IPS-20b (cell line): ENCODE data around the gene ZNF804A.
"Not testable (repeated sequence)": the region's sequence is repeated elsewhere in the genome, so short reads cannot be mapped to it uniquely, and the experiment has no call there.

Source experiments
- H3K27ac ChIP-seq: one replicate; pipeline ENCODE4 v1.5.1; 2013; ENCODE audit warnings: low read length
- H3K27me3 ChIP-seq: 2 replicates; pipeline ENCODE4 v1.6.1; 2013; ENCODE audit warnings: mild to moderate bottlenecking, low read length, inconsistent platforms; ENCODE audit not compliant: insufficient read depth
- H3K36me3 ChIP-seq: 2 replicates; pipeline ENCODE4 v1.6.1; 2013; ENCODE audit warnings: low read depth, mild to moderate bottlenecking, inconsistent platforms, low read length, moderate library complexity; ENCODE audit not compliant: insufficient read depth
- H3K4me1 ChIP-seq: 2 replicates; pipeline ENCODE4 v1.6.1; 2013; ENCODE audit warnings: mild to moderate bottlenecking, control low read depth, inconsistent platforms, low read length, moderate library complexity; ENCODE audit not compliant: insufficient read depth
- H3K4me3 ChIP-seq: 2 replicates; pipeline ENCODE4 v1.5.1; 2013; ENCODE audit warnings: mild to moderate bottlenecking, low read length, inconsistent platforms
- H3K9ac ChIP-seq: 2 replicates; pipeline ENCODE4 v1.6.1; 2013; ENCODE audit warnings: low read depth, mild to moderate bottlenecking, inconsistent platforms, low read length, moderate library complexity
- H3K9me3 ChIP-seq: 2 replicates; pipeline ENCODE4 v1.6.1; 2013; ENCODE audit warnings: mild to moderate bottlenecking, low read depth, low read length, inconsistent platforms; ENCODE audit not compliant: insufficient read depth

Gene ZNF804A

DNA sequence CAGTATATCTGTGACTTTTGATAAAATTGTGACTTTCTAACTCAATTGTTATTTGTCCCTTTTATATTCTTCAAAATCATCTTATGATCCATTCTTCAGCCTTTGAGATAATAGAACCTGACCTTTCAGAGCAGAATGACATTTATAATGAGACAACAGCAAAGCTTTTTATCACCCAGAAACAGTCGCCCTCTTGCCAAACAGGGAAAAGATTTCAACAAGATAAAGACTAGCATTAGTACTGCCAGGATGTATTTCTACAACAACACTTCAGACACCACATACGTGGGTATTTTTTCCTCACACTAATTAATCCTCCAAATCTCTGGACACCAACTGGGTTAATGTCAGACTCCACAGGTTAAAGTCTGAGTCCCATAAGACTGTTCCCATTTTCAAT lies 249.0 kb downstream of the ZNF804A start:
- H3K27me3 ChIP-seq: no peaks in the 10 kb centered on the region
- no peak overlapping the region for H3K4me3 ChIP-seq
- peaks cover 6% of the 10 kb centered on the region for H3K4me1 ChIP-seq
- no peaks in the 10 kb centered on the region for H3K36me3 ChIP-seq
- H3K9me3 ChIP-seq: no peaks in the 10 kb centered on the region
- H3K27ac ChIP-seq: no peak overlapping the region
- no peak overlapping the region for H3K9ac ChIP-seq

DNA sequence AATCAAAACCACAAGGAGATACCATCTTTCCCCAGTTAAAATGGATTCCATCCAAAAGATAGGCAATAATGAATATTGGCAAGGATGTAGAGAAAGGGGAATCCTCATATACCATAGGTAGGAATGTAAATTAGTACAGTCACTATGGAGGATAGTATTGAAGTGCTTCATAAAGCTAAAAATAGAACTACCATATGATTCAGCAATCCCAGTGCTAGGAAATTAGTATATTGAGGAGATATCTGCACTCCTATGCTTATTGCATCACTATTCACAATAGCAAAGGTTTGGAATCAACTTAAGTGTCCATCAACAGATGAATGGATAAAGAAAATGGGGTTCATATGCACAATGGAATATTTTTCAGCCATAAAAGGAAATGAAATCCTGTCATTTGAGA lies 251.2 kb downstream of the ZNF804A start:
- Histone ChIP-seq H3K9ac (no peak overlapping the region), H3K27ac (no peak overlapping the region), H3K4me1 (peaks cover 6% of the 10 kb centered on the region), H3K27me3 (no peaks in the 10 kb centered on the region), H3K36me3 (no peaks in the 10 kb centered on the region), H3K4me3 (no peak overlapping the region), H3K9me3 (no peaks in the 10 kb centered on the region)

DNA sequence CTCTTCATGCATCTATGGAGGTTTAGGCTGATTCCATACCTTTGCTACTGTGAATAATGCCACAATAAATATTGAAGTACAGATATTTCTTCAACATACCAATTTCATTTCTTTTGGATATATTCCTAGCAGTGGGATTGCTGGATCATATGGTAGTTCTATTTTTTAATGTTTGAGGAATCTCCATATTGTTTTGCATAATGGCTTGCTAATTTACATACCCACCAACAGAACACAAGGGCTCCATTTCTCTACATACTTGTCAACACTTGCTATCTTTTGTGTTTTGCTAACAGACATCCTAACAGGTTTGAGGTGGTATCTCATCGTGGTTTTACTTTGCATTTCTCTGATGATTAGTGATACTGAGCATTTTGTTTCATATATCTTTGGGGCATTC lies 253.2 kb downstream of the ZNF804A start:
- Histone ChIP-seq H3K36me3 (no peaks in the 10 kb centered on the region), H3K27ac (no peak overlapping the region), H3K27me3 (no peaks in the 10 kb centered on the region), H3K9me3 (no peaks in the 10 kb centered on the region), H3K4me1 (peaks cover 6% of the 10 kb centered on the region), H3K9ac (no peak overlapping the region), H3K4me3 (no peak overlapping the region)

DNA sequence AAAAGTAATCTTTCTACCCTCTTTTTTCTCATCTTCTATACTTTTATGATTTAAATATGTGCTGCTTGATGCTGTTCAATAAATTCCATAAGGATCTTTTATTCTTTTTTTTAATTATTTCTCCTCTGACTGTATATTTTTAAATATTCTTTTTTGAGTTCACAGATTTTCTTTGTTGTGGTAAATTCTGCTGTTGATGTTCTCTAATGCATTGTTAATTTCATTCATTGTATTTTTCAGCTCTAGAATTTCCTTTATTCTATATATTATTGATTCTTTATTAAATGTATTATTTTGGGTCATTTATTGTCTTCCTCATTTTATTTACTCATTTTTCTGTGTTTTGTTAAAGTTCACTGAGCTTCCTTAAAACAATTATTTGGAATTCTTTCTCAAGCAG lies 260.9 kb downstream of the ZNF804A start:
- Histone ChIP-seq H3K9ac (no peak overlapping the region), H3K27me3 (no peaks in the 10 kb centered on the region), H3K36me3 (no peaks in the 10 kb centered on the region), H3K4me1 (no peaks in the 10 kb centered on the region), H3K4me3 (no peak overlapping the region), H3K27ac (no peak overlapping the region), H3K9me3 (peaks cover 6% of the 10 kb centered on the region; the same call in 1 of the 2 replicates)

DNA sequence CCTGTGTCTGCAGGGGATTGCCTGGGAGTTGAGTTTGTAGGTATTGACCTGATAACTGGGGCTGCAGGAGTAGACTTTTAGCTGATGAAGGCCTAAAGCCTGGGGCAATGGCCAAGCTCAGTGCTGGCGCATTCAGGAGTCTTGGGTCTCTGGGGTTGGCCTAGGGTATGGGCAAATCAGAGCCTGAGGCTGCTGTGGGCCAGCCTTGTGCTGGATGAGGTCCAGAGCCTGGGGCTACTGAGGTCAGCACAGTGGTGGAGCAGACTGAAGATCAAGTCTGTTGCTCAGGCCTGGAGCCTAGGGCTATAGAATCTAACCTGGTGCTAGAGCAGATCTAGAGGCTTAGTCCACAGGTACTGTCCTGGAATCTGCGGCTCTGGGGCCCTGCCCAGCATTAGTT lies 262.4 kb downstream of the ZNF804A start:
- Histone ChIP-seq H3K4me1 (no peaks in the 10 kb centered on the region), H3K4me3 (no peak overlapping the region), H3K27me3 (no peaks in the 10 kb centered on the region), H3K9me3 (peaks cover 6% of the 10 kb centered on the region; the same call in 1 of the 2 replicates), H3K9ac (no peak overlapping the region), H3K36me3 (no peaks in the 10 kb centered on the region), H3K27ac (no peak overlapping the region)

DNA sequence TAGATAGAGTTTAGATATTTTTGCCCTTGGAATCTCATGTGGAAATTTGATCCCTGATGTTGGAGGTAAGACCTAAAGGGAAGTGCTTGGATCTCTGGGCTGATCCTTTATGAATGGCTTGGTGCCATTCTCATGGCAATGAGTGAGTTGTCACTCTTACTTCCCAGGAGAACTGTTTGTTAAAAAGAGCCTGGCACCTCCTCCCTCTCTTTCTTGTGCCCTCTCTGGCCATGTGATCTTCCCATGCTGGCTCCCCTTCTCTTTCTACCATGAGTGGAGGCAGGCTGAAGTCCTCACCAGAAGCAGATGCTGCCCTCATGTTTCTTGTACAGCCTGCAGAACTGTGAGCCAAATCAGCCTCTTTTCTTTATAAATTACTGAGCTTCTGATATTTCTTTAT lies 276.9 kb downstream of the ZNF804A start:
- H3K36me3 ChIP-seq: no peaks in the 10 kb centered on the region
- no peaks in the 10 kb centered on the region; the same call in 1 of the 2 replicates for H3K4me1 ChIP-seq
- H3K27me3 ChIP-seq: no peaks in the 10 kb centered on the region
- H3K9ac ChIP-seq: no peak overlapping the region
- no peak overlapping the region for H3K27ac ChIP-seq
- H3K9me3 ChIP-seq: no peaks in the 10 kb centered on the region
- H3K4me3 ChIP-seq: no peak overlapping the region

DNA sequence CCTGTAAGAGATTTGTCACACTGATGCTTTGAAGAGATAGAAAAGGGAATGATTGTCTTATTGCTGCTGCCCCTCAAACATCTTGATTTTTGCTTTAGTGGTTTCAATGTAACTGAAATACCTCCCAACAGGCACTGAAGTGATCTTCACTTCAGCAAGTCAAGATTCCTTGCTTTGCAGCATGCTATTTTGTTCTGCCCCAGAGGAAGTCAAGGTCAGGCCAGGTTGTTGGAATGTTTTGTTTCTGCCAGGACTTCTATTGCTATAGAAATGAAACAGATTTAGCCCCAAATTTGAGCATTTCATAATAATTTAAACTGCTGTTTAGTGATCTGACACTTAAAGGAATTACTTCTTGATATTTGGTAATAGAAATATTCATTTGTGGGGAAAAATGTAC lies 277.6 kb downstream of the ZNF804A start:
- no peak overlapping the region for H3K9ac ChIP-seq
- no peaks in the 10 kb centered on the region; the same call in 1 of the 2 replicates for H3K4me1 ChIP-seq
- no peaks in the 10 kb centered on the region for H3K27me3 ChIP-seq
- H3K36me3 ChIP-seq: no peaks in the 10 kb centered on the region
- no peaks in the 10 kb centered on the region for H3K9me3 ChIP-seq
- H3K4me3 ChIP-seq: no peak overlapping the region
- H3K27ac ChIP-seq: no peak overlapping the region

DNA sequence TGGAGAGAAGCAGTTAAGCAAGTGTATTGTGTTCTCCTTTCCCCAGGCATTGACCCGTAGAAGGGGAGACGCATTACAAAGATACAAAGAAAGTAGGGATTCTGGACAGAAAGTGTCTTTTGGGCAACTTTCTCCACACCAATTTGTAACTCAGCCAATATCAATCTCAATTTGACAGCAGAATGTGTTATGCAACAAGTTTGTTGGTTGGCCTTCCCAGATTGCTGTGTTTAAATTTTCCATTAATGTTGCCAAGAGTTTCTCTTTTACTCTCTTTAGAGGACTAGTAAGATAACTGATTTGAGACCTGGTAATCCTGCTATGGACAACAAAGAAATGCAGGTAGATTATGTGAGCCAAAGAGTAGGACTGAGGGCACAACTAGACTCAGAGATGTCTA lies 279.6 kb downstream of the ZNF804A start:
- no peaks in the 10 kb centered on the region for H3K36me3 ChIP-seq
- H3K27me3 ChIP-seq: no peaks in the 10 kb centered on the region
- no peaks in the 10 kb centered on the region; the same call in 1 of the 2 replicates for H3K4me1 ChIP-seq
- no peak overlapping the region for H3K9ac ChIP-seq
- H3K27ac ChIP-seq: no peak overlapping the region
- no peak overlapping the region for H3K4me3 ChIP-seq
- no peaks in the 10 kb centered on the region for H3K9me3 ChIP-seq

DNA sequence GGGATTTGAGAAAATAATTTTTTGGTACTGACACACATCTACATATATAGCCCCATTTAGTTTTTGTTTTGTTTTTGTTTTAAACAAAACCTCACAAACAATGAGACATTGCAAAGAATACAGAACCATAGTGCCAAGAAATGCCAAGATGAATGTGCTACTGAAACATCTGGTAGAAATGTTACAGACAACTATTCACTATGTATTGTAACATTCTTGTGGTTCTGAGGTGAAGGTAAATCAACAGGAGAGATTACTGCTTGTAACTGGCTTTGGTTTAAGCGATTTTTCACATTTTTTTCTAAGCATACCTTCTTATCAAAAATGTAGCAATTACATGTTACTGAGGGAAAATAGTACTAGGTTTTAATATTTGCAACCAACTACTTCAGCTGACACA lies 281.3 kb downstream of the ZNF804A start:
- no peaks in the 10 kb centered on the region for H3K9me3 ChIP-seq
- no peaks in the 10 kb centered on the region; the same call in 1 of the 2 replicates for H3K4me1 ChIP-seq
- no peaks in the 10 kb centered on the region for H3K27me3 ChIP-seq
- H3K27ac ChIP-seq: no peak overlapping the region
- no peak overlapping the region for H3K4me3 ChIP-seq
- H3K36me3 ChIP-seq: no peaks in the 10 kb centered on the region
- H3K9ac ChIP-seq: no peak overlapping the region

DNA sequence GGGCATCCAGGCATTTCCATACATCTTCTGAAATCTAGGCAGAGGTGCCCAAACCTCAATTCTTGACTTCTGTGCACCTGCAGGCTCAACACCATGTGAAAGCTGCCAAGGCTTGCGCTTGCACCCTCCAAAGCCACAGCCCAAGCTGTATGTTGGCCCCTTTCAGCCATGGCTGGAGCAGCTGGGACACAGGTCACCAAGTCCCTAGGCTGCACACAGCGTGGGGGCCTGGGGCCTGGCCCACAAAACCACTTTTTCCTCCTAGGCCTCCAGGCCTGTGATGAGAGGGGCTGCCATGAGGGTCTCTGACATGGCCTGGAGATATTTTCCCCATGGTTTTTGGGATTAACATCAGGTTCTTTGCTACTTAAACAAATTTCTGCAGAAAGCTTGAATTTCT lies 288.3 kb downstream of the ZNF804A start:
- not testable (repeated sequence) for H3K36me3 ChIP-seq, H3K27ac ChIP-seq, H3K4me1 ChIP-seq, H3K9me3 ChIP-seq, H3K9ac ChIP-seq, H3K4me3 ChIP-seq, H3K27me3 ChIP-seq

DNA sequence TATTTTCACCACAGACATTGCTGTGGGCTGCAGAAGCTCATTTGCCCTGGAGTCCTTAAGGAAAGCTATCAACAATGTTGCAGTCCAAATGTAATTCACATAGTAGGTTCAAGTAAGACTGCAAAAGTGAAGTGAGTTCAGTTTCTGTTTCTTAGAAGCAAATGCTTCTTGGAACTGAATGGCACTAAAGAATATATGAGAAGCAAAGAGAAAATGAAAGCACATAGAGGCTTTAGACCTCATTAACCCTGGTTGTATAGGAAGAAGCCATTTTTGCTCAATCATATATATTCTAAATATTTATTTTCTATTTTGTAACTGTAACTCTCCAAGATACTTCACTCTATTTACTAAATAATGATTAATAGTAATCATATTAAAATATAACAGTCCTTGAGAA lies 292.0 kb downstream of the ZNF804A start:
- Histone ChIP-seq H3K9ac (no peak overlapping the region), H3K27ac (no peak overlapping the region), H3K4me3 (no peak overlapping the region), H3K36me3 (no peaks in the 10 kb centered on the region), H3K27me3 (no peaks in the 10 kb centered on the region), H3K9me3 (peaks cover 8% of the 10 kb centered on the region), H3K4me1 (no peaks in the 10 kb centered on the region)

DNA sequence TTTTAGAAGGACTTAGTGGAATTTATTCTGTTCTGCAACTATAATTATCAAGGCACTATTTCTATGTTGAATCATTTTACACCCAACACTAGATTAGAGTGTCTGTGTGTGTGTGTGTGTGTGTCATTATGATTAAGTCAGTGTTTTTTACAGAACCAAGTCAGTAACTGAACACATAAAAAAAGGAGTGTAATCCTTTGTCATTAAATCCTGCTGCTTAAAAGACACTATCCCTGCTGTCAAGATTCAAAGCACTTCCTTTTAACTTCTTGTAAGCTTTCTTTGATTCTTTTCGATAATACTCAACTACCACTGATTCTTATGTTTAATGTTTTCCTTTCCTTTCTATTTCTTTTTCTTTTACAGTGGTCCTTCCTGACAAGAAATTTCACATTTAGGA lies 306.7 kb downstream of the ZNF804A start:
- Histone ChIP-seq H3K36me3 (no peaks in the 10 kb centered on the region), H3K9ac (no peak overlapping the region), H3K4me1 (peaks cover 12% of the 10 kb centered on the region), H3K9me3 (no peaks in the 10 kb centered on the region), H3K27ac (no peak overlapping the region), H3K27me3 (no peaks in the 10 kb centered on the region), H3K4me3 (no peak overlapping the region)

DNA sequence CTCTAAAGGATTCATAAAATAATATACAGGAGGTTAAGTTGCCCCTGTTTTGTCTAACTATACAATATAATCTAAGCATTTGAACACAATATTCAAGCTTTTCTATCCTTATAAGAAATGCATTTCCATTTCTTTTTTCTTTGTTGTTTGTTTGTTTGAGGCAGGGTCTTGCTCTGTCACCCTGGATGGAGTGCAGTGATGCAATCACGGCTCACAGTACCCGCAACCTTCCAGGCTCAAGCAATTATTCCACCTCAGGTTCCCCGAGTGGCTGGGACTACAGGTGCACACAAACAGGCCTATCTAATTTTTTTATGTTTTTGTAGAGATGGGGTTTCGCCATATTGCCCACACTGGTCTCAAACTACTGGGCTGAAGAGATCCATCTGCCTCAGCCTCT lies 307.8 kb downstream of the ZNF804A start:
- Histone ChIP-seq H3K9ac (no peak overlapping the region), H3K4me3 (no peak overlapping the region), H3K27me3 (no peaks in the 10 kb centered on the region)

More for the DNA sequence above, 307.8 kb downstream of the ZNF804A start:
- Histone ChIP-seq H3K36me3 (no peaks in the 10 kb centered on the region), H3K4me1 (peaks cover 12% of the 10 kb centered on the region), H3K9me3 (peaks cover 4% of the 10 kb centered on the region; the same call in 1 of the 2 replicates), H3K27ac (no peak overlapping the region)
